Measurements from ENCODE around the gene KLHL15. TPM values are rescaled to one million over a fixed set of nuclear protein-coding genes. Genes with fewer than 3 reads are reported as not detected.
"Not testable (repeated sequence)": the region's sequence is repeated elsewhere in the genome, so short reads cannot be mapped to it uniquely, and the experiment has no call there.

The KLHL15 gene, protein sequence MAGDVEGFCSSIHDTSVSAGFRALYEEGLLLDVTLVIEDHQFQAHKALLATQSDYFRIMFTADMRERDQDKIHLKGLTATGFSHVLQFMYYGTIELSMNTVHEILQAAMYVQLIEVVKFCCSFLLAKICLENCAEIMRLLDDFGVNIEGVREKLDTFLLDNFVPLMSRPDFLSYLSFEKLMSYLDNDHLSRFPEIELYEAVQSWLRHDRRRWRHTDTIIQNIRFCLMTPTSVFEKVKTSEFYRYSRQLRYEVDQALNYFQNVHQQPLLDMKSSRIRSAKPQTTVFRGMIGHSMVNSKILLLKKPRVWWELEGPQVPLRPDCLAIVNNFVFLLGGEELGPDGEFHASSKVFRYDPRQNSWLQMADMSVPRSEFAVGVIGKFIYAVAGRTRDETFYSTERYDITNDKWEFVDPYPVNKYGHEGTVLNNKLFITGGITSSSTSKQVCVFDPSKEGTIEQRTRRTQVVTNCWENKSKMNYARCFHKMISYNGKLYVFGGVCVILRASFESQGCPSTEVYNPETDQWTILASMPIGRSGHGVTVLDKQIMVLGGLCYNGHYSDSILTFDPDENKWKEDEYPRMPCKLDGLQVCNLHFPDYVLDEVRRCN
- 5.9 and 8.3 TPM in 2 replicates for total RNA-seq

DNA sequence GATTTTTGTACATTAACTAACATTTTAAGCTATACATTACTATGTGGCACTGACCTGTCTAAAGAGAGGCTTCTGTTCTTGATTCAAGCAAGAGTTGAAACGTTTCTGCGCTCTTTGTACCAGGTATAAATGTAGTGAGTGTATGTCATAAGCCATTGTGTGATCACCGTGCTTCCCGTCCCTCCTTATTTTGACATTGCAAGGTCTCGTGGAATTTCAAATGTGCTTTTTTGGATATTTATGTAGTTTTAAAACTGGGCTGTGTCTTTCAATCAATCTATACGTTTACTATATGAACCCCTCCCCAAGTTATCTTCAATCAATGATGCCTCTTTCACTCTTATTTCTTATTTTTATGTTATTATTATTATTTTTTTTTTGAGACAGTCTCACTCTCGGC, at the start of gene KLHL15:
TSS of gene KLHL15 (minus strand) at position 101 of the 400 bp plus-strand sequence. CDS start 20,493 bp downstream, outside the sequence.
- DNase-seq (ENCODE audit: low read depth in 2 of 2): no peak

- DNase-seq (ENCODE audit: low read depth in 2 of 2): no peak
Measured at GRCh38 chrX:24069877-24070276, 42.9 kb upstream of the KLHL15 start.

GRCh38 chrX:24063488-24063887, 36.5 kb upstream of the KLHL15 start:
- no peak for DNase-seq (ENCODE audit: low read depth in 2 of 2)

DNA sequence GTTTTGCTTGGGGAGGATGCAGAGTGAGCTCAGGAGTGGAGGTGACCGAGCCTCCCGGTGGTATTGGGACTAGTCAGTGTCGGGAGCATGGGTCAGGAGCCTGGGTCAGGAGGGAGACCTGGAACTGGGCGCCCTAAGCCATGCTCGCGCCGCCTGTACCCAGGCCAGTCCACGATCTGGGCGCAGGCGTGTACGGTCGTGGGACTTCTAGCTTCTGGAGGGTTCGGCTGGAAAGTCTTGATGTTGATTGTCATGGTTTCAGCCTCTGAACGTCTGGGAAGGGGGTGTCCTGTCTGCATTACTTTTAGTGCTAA, 28.0 kb upstream of the KLHL15 start:
- DNase-seq (ENCODE audit: low read depth in 2 of 2): no peak

- peak; percentile 95 to 96 for DNase-seq (ENCODE audit: low read depth in 2 of 2)
Measured at GRCh38 chrX:24054182-24055042, 27.4 kb upstream of the KLHL15 start, which contains the start of gene EIF2S3. Gene EIF2S3, plus strand, starts transcription at chrX:24054956. Its CDS starts 13 bp downstream, at chrX:24054969.

GRCh38 chrX:24050522-24051318, 23.7 kb upstream of the KLHL15 start:
- not testable (repeated sequence) for DNase-seq (ENCODE audit: low read depth in 2 of 2)

DNA sequence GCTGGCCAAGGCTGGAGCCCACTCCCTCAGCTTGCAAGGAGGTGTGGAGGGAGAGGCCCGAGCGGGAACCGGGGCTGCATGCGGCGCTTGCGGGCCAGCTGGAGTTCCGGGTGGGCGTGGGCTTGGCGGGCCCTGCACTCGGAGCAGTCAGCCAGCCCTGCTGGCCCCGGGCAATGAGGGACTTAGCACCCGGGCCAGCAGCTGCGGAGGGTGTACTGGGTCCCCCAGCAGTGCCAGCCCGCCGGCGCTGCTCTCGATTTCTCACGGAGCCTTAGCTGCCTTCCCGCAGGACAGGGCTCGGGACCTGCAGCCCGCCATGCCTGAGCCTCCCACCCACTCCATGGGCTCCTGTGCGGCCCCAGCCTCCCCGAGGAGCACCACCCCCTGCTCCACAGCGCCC, 22.7 kb upstream of the KLHL15 start:
- DNase-seq (ENCODE audit: low read depth in 2 of 2): not testable (repeated sequence)

- DNase-seq (ENCODE audit: low read depth in 2 of 2): not testable (repeated sequence)
Measured at GRCh38 chrX:24046060-24046459, 19.1 kb upstream of the KLHL15 start.

DNA sequence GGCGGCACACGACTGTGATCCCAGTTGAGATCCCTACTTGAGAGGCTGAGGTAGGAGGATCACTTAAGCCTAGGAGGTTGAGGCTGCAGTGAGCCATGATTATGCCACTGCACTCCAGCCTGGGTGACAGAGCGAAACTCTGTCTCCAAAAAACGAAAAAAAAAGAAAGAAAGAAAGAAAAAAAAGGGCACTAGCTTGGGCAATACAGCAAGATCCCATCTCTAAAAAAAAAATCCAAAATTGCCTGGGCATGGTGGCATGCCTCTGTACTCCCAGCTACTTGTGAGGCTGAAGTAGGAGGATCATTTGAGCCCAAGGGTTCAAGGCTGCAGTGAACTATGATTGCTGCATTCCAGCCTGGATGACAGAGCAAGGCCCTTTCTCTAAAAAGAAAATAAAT, 10.7 kb upstream of the KLHL15 start:
- no peak for DNase-seq (ENCODE audit: low read depth in 2 of 2)

DNA sequence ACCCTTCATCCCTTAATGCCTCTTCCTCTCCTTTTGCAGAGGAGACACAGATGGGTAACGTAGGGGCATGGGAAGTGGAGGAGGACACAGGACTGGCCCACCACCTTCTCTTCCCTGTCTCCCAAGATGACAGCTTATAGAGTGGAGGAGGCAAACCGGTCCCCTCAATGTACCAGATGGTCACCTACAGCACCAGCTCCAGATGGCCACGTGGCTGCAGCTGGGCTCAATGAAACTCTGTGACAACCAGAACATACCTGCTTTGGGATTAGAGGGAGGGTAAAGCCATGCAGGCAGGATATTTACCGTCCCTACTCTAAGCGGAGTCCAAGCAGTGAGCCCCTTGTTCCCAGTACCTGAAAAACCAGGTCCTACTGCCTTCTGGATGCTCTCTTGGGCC, 7.5 kb upstream of the KLHL15 start:
- DNase-seq (ENCODE audit: low read depth in 2 of 2): no peak

- no peak for DNase-seq (ENCODE audit: low read depth in 2 of 2)
Measured at GRCh38 chrX:24030597-24030996, 3.6 kb upstream of the KLHL15 start.

GRCh38 chrX:24027985-24028384, 999 bp upstream of the KLHL15 start:
- DNase-seq (ENCODE audit: low read depth in 2 of 2): no peak

DNA sequence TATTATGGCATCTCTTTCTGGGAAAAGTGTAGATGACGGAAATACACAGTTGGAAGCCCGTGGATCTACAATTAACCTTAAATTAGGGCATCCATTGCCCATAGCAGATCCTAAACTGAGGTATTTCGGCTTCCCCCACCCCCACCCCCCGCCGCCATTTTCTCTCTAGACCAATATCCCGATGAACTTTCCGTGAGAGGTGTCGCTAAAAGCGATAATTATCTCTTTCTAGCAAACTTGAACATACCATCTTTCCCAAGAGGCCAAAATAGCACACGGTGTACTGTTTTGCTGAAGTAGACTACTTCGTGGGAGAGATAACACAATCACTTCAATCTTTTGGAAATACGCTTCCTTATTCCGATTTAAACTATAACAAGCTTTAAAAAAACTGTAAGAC, 554 bp downstream of the KLHL15 start:
- peak in 1 of 2 donors; percentile 15 for DNase-seq (ENCODE audit: low read depth in 2 of 2)

DNA sequence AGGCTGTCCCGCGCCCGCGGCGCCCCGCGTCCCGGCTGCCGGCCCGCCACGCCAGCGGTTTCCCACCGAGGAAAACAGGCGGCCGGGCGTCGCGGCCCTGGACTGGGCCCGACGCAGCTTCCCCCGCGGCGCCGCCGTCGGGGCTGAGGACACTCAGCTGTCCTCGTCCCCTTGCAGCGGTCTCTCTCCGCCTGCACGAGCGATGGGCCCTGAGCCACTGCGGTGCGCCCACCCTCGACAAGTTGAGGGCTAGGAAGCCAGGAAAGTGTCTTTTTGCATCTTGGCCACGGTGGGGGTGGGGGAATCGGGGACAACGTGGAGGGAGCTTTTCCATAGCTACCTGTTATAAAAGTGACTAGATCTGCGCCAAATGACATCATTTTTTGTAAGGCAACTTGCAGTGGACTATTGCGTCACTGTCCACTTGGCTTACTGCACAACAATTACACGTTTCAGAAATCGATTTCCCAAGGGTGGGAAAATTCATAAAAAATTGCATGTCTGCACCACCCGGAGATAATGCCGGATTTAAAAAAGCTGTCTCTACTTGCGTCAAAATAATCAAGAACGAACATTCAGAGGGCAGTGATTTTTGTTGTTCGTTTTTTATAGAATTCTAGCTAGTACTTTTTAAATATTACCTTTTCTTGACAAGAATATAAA, 1.1 kb downstream of the KLHL15 start:
- peak; percentile 60 for DNase-seq (ENCODE audit: low read depth in 2 of 2)

- DNase-seq (ENCODE audit: low read depth in 2 of 2): peak; percentile 77 to 90
Measured at GRCh38 chrX:24024819-24025740, 1.9 kb downstream of the KLHL15 start.

GRCh38 chrX:24023972-24024669, 2.9 kb downstream of the KLHL15 start:
- peak in 1 of 2 donors; percentile 13 for DNase-seq (ENCODE audit: low read depth in 2 of 2)

DNA sequence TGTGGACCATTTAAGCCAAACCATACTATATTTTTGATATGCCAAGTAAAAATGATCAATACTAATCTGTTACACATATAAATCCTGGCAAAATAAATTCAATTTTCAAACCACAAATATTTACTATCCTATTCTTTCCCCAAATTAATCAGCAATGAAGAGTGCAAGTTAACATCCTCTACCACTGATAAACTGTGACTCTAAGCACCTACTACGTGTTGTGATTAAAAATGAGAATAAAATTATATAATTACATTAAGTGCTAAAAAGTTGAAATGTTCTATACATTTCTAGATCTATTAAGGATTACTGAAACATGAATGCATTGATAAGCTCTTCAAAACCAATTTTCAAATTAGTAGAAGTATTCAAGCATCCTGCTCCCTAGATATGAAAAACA, 3.4 kb downstream of the KLHL15 start:
- no peak for DNase-seq (ENCODE audit: low read depth in 2 of 2)

DNA sequence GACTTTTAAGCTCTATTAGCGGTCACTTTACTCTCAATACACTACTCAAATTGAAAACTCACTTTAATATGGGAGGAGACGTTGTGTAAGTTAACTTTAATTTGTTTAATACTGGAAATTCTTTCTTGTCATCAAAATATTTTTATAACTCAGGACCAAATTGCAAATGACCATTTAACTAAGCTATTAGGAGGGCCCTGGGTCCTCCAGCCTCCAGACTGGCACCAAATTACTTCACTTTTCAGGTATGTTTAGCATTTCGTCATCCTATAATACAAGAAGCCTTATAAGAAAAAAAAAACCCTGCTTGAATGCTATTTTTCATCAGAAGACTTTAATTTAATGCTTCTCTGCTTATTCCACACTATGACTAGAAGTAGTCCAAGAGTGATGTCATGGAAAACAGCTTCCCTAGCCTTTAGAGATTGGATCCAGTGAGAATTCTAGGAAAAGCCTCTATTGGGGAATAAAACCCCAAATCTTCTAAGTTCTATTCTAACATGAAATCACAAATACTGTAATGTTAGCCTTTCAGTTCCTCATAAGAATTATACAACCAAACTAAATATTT, 6.6 kb downstream of the KLHL15 start:
- DNase-seq (ENCODE audit: low read depth in 2 of 2): no peak

GRCh38 chrX:24019448-24019847, 7.5 kb downstream of the KLHL15 start:
- no peak for DNase-seq (ENCODE audit: low read depth in 2 of 2)
